Esophagus (tissue), 2 donors: Measurements from ENCODE around the gene ARHGAP26. TPM values are rescaled to one million over a fixed set of nuclear protein-coding genes. Genes with fewer than 3 reads are reported as not detected.

ENCODE experiments used
- H3K27ac ChIP-seq, 2 donors: one replicate each; pipeline ENCODE4 v1.5.1; 2013; ENCODE audit warnings: low read depth in 2 of 2, mild to moderate bottlenecking in 2 of 2, inconsistent platforms in 1 of 2, low read length in 1 of 2, moderate library complexity in 1 of 2
- H3K27me3 ChIP-seq, 2 donors: one replicate each; pipeline ENCODE4 v1.6.1; 2013; ENCODE audit warnings: low read length in 2 of 2, control low read depth in 1 of 2, mild to moderate bottlenecking in 1 of 2; ENCODE audit not compliant: insufficient read depth in 2 of 2, control insufficient read depth in 1 of 2
- H3K36me3 ChIP-seq, 2 donors: one replicate each; pipeline ENCODE4 v1.6.1; 2013; ENCODE audit warnings: low read length in 1 of 2; ENCODE audit not compliant: control insufficient read depth in 2 of 2, insufficient read depth in 2 of 2
- H3K4me1 ChIP-seq, 2 donors: one replicate each; pipeline ENCODE4 v1.6.1; 2013; ENCODE audit warnings: low read length in 1 of 2; ENCODE audit not compliant: control insufficient read depth in 2 of 2, insufficient read depth in 2 of 2
- H3K4me3 ChIP-seq, 2 donors: one replicate each; pipeline ENCODE4 v1.5.1; 2013; ENCODE audit warnings: low read length in 2 of 2, mild to moderate bottlenecking in 2 of 2, low read depth in 1 of 2, moderate library complexity in 1 of 2
- H3K9me3 ChIP-seq, 2 donors: one replicate each; pipeline ENCODE4 v1.6.1; 2013; ENCODE audit warnings: mild to moderate bottlenecking in 2 of 2, low read depth in 1 of 2, low read length in 1 of 2, moderate library complexity in 1 of 2; ENCODE audit not compliant: control insufficient read depth in 2 of 2, insufficient read depth in 1 of 2
- WGBS, 2 donors: extraction: QIAGEN DNeasy Blood & Tissue Kit; methylation state at CpG; one replicate each; pipeline ENCODE4 v1.1.7; 2013; 5-methylcytosine and 5-hydroxymethylcytosine counted together
- polyA plus RNA-seq, 2 donors: library from polyadenylated mRNA; stranded (reverse); fragments of 200-250 nt; gene quantifications; one replicate each; pipeline ENCODE4 v1.2.3, GENCODE V29; 2013
- donor health status: healthy with polysubstance abuse.
- donor health status: Bipolar disorder and iron deficiency.

The ARHGAP26 gene
- polyA plus RNA-seq, 2 donors: 3.1 to 3.6 TPM

DNA sequence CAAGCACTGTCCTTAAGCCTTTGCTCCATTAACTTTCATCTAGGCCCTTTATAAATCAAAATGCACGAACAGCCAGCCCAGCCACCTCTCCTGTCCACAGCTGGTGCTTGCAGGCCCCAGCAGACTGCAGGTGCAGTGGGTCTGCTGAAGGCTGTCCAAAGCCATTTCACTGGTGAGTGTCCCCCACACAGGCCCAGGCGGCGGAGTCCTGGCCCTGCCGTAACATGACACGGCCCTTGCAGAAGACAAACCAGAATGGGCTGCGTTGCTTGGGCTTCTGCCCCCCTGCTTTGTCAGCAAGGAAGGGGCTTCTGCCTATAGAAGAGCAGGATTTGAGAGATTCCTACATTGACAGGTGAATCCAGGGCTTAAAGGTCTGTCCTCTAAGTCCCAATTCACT lies 444.7 kb downstream of the ARHGAP26 start:
- Histone ChIP-seq H3K36me3 (no peaks in the 10 kb centered on the region), H3K9me3 (no peaks in the 10 kb centered on the region), H3K4me1 (peaks cover 0 to 3% of the 10 kb centered on the region in 2 donors), H3K27ac (no peak overlapping the region), H3K27me3 (no peaks in the 10 kb centered on the region), H3K4me3 (no peak overlapping the region)
- 81 to 86% methylated on average over 6 of the region's 6 CpGs for WGBS, 2 donors

DNA sequence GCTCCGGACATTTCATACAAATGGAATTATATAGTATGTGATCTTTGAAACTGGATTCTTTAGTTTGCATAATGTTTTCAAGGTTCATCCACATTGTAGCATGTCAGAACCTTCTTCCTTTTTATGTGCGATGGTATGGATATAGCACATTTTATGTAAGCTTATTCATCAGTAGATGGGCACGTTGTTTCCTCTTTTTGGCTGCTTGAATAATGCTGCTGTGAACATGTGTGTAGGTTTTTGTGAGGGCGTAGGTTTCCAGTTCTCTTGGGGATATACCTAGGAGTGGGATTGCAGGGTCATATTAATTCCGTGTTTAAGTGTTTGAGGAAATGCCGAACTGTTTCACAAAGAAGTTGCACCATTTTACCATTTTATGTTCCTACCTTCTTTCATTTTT lies 445.5 kb downstream of the ARHGAP26 start:
- no peak overlapping the region for H3K4me3 ChIP-seq
- no peaks in the 10 kb centered on the region for H3K9me3 ChIP-seq
- WGBS, 2 donors: 92 to 94% methylated on average over 6 of the region's 6 CpGs
- no peaks in the 10 kb centered on the region for H3K27me3 ChIP-seq
- H3K36me3 ChIP-seq: no peaks in the 10 kb centered on the region
- no peak overlapping the region for H3K27ac ChIP-seq
- peaks cover 0 to 3% of the 10 kb centered on the region in 2 donors for H3K4me1 ChIP-seq

GRCh38 chr5:143216211-143216610 lies 446.0 kb downstream of the ARHGAP26 start:
- 88 to 92% methylated on average over 9 of the region's 9 CpGs for WGBS, 2 donors
- H3K4me1 ChIP-seq: peaks cover 0 to 3% of the 10 kb centered on the region in 2 donors
- no peaks in the 10 kb centered on the region for H3K9me3 ChIP-seq
- no peaks in the 10 kb centered on the region for H3K36me3 ChIP-seq
- H3K4me3 ChIP-seq: no peak overlapping the region
- H3K27me3 ChIP-seq: no peaks in the 10 kb centered on the region
- H3K27ac ChIP-seq: no peak overlapping the region

- Histone ChIP-seq H3K27me3 (no peaks in the 10 kb centered on the region), H3K4me1 (peaks cover 0 to 3% of the 10 kb centered on the region in 2 donors), H3K27ac (no peak overlapping the region), H3K4me3 (no peak overlapping the region), H3K9me3 (no peaks in the 10 kb centered on the region), H3K36me3 (no peaks in the 10 kb centered on the region)
- WGBS, 2 donors: 64 to 66% methylated on average over 10 of the region's 10 CpGs
These were observed 447.1 kb downstream of the ARHGAP26 start for GRCh38 chr5:143217065-143217803.

DNA sequence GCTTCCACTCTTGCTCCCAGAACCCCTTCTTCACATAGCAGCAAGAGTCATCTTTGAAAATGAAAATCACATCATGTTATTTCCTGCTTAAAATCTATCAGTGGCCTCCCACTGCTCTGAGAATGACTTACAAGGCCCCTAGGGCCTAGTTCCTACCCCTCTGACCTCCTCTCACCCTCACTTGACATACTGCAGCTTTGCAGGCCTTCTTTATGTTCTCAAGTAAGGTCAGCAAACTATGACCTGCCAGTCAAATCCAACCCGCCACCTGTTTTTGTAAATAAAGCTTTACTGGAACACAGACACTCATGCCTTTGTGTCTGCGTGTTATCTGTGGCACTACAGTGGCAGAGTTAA lies 447.6 kb downstream of the ARHGAP26 start:
- Histone ChIP-seq H3K27me3 (no peaks in the 10 kb centered on the region), H3K4me3 (no peak overlapping the region)
- WGBS, 2 donors: 88 to 95% methylated on average over 2 of the region's 2 CpGs

GRCh38 chr5:143218517-143219170 lies 448.5 kb downstream of the ARHGAP26 start:
- Histone ChIP-seq H3K4me3 (no peak overlapping the region), H3K9me3 (no peaks in the 10 kb centered on the region), H3K36me3 (no peaks in the 10 kb centered on the region), H3K27ac (no peak overlapping the region), H3K27me3 (no peaks in the 10 kb centered on the region), H3K4me1 (peaks cover 0 to 3% of the 10 kb centered on the region in 2 donors)
- 84 to 93% methylated on average over 4 of the region's 4 CpGs for WGBS, 2 donors

More for the DNA sequence above, 447.6 kb downstream of the ARHGAP26 start:
- Histone ChIP-seq H3K9me3 (no peaks in the 10 kb centered on the region), H3K4me1 (peaks cover 0 to 3% of the 10 kb centered on the region in 2 donors), H3K36me3 (no peaks in the 10 kb centered on the region), H3K27ac (no peak overlapping the region)

DNA sequence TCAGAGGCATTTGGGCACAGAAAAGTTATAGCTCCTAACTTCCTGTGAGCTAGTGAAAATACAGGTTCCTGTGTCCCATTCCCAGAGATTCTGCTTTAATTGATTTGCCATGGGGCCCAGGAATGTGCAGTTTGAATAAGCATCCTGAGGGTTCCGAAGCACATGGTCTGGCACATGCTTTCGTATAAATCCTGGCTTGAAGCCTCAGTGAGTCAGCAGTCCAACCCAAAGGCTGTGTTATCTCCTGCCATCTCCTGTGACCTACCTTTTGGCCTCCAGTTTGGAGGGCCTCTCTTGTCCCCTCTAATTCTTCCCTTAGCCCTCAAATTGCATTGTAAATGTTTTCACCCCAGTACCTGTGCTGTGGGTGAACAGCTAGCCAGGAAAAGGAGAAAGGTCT lies 449.5 kb downstream of the ARHGAP26 start:
- no peak overlapping the region for H3K4me3 ChIP-seq
- H3K27me3 ChIP-seq: no peaks in the 10 kb centered on the region
- no peaks in the 10 kb centered on the region for H3K9me3 ChIP-seq
- H3K27ac ChIP-seq: no peak overlapping the region
- H3K4me1 ChIP-seq: peaks cover 0 to 3% of the 10 kb centered on the region in 2 donors
- no peaks in the 10 kb centered on the region for H3K36me3 ChIP-seq
- WGBS, 2 donors: 44 to 52% methylated on average over 2 of the region's 2 CpGs

DNA sequence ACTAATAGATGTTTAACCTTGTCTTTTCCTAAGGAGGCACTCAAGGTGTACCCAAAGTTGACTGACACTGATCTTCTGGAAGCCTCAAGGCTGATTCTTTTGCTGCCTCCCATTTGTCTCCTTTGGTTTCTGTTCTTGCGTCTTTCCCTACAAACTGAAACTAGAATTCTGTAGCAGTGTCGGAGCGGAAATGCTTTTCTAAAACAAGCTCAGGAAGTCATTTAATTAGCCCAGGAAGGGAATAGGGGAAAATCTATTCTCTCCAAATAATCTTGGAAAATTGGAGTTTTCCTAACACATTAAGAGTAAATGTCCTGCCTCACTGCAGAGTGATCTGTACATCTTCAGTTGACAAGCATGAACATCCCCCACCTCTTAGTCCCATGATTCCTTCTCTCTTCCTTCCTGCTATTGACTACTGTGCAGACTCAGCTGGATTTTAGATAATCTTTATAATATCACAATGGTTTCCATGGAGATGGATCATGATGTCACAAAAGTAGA lies 450.6 kb downstream of the ARHGAP26 start:
- WGBS, 2 donors: 68 to 78% methylated on average over 3 of the region's 3 CpGs
- Histone ChIP-seq H3K9me3 (no peaks in the 10 kb centered on the region), H3K36me3 (no peaks in the 10 kb centered on the region), H3K4me1 (peaks cover 0 to 3% of the 10 kb centered on the region in 2 donors), H3K27ac (peak overlapping the region in 1 of 2 donors; percentile 14), H3K4me3 (no peak overlapping the region), H3K27me3 (no peaks in the 10 kb centered on the region)

DNA sequence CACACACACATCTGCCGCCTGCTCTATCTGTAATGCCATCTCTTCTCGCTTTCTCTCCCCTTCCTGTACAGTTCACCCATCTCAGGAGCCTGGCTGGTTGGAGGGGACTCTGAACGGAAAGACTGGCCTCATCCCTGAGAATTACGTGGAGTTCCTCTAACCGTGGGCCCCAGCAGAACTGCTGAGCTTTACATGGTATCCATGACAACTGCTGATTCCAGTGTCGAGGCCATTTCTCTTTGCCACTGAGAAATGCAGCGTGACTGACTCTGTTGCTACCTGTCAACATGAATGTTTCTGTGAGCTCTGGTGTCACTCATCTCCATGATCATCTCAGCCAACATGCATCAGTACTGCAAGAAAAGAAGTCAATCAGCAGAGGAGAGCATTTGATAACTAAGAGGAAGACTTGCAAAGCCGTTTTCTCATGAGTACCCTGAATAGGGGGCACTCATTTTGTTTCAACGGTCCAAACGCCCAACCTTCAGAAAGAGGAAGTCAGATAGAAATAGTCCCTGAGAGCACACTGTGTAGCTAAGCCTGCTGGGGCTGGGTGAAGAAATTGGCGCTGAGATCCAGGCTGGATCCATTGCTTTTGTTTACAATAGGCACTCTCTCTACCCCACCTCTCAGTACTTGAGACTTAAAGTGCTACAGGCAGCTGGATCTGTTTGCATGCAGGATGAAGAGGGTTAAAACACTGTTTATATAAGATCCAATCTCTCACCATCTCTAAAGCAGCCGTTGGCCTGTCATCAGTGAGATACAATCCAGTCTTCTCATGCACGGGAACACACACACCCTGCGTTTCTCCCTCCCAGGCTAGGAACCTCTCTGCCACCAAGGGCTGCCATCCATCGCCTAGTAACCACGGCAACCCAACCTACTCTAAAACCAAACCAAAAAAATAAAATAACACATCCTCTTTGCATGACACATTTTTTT lies 452.4 kb downstream of the ARHGAP26 start:
- no peaks in the 10 kb centered on the region for H3K9me3 ChIP-seq
- no peaks in the 10 kb centered on the region for H3K36me3 ChIP-seq
- no peak overlapping the region for H3K4me3 ChIP-seq
- peaks cover 0 to 3% of the 10 kb centered on the region in 2 donors for H3K4me1 ChIP-seq
- WGBS, 2 donors: 57 to 61% methylated on average over 16 of the region's 16 CpGs
- H3K27ac ChIP-seq: peak overlapping the region in 1 of 2 donors; percentile 51
- H3K27me3 ChIP-seq: no peaks in the 10 kb centered on the region
